ENCODE measurements around the gene HSDL1.
"Not testable (repeated sequence)": the region's sequence is repeated elsewhere in the genome, so short reads cannot be mapped to it uniquely, and the experiment has no call there.

The HSDL1 gene

DNA sequence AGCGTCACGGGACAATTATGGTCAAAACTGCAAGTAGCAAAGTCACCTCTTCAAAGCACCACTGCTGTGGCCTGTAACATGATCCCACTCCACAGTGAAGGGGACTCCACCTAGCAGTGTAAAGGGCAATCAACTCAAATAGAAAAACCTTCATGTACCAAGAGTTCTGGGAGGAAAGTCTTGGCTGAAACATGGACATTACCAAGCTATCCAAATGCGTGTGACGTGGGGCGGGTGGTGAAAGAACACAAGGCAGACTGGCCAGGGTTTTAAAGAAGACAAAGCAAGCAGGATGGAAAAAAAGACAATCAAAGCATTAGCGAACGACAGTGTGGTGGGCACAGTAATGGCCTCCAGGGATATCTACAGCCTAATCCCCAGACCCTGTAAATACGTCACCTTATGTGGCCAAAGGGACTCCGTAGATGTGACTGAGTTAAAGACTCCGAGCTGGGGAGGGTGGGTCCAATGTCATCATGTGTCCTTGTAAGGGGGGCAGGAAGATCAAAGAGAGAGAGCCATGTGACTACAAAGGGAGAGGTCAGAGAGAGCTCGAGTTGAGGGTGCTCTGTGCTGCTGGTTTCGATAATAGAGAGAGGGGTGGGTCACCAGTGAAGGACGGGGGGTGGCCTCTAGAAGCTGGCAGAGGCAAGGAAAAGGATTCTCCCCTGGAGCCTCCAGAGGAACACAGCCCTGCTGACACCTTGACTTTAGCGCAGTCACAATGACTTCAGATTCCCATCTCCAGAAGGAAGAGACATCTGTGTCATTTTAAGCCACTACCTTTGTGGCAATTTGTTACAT, 6.0 kb downstream of the HSDL1 start:
- no peak for DNase-seq (ENCODE audit: low read depth)

DNA sequence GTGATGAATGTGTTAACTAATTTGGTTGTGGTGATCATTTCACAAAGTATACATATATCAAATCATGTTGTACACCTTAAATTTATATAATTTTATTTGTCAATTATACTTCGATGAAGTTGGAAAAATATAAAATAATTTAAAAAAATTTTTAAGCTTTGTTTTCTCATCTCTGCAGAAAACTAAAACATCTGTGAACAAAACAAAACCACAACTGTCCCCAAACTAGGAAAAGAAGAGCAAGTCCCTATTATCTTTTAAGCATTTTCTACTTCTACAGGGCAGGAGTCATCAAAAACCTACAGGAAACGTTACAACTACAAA, 6.5 kb downstream of the HSDL1 start:
- DNase-seq (ENCODE audit: low read depth), result no peak

DNA sequence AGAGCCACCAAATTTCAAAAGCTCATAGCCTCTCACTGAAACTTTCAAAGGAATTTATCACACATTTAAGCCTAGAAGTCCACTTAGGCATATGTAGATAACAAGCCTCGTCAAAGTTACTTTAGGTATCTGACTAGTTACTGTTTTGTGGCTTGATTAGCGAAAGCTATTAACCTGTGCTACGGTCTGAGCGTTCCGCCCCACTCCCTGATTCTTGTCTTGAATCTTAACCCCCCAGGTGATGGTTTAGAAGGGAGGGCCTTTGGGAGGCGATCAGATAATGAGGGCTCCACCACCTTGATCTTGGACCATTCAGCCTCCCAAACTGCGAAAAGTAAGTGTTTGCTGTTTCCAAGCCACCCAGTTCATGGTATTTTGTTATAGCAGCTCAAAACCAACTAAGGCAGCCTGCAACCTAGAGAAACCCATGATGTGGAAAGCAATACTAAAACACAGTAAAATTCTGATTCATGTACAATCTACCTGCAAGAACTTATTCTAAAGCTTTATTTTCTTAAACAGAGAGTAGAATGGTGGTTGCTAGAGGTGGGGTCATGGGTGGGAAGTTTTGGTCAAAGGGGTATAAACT, 7.1 kb downstream of the HSDL1 start:
- no peak for DNase-seq (ENCODE audit: low read depth)

DNA sequence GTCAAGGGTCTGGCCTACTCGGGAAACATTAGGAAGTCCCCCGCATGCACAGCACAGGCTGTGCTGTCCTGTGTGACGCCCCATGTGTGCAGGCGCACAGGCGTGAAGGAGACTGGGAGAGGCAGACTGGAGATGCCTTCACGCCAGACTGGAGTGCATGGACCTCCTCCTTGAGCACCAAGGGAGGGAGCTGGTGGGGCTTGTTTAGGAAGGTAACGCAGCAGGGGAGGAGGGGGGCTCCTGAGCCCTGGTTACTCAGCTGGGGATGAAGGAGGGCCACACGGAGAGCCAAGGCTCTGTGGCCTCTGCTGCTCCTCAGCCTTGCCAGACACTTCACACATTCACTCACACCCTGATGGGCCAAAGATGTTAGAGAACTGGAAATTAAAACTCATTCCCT, 7.7 kb downstream of the HSDL1 start:
- DNase-seq (ENCODE audit: low read depth), result no peak

DNA sequence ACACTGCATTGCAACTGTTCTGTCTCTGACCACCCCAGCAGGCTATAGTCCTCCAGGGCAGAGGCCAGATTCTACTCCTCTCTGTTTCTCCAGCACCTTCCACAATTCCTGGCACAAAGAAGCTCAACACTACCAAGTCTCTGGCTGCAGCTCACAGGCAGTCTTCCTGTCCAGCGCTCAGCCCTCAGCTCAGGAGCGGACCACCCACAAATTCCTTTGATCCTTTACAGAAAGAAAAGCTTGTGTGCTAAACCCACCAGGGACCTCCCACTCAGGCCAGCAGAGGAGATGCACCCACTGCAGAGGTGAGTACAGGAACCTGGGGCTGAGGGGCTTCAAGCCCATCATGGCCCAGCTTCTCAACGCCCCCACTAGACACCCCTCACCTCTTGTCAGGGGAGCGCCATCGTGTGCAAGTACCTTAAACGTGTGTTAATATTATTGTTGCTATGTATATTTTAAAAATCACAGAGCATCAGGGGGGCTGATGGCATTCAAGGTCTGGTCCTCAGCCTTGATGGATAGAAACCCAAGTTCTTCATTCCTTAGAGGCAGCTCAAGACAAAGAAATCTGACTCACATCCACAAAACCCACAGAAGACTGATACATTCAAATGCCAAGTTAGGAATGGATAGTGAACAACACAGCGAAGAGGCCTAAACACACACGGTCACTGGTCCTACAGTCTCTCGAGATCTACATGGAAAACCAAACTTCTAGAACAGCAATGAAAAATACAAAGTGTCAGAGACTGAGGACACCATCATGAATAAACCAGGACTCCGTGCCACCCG, 8.4 kb downstream of the HSDL1 start:
- DNase-seq (ENCODE audit: low read depth), result no peak

DNA sequence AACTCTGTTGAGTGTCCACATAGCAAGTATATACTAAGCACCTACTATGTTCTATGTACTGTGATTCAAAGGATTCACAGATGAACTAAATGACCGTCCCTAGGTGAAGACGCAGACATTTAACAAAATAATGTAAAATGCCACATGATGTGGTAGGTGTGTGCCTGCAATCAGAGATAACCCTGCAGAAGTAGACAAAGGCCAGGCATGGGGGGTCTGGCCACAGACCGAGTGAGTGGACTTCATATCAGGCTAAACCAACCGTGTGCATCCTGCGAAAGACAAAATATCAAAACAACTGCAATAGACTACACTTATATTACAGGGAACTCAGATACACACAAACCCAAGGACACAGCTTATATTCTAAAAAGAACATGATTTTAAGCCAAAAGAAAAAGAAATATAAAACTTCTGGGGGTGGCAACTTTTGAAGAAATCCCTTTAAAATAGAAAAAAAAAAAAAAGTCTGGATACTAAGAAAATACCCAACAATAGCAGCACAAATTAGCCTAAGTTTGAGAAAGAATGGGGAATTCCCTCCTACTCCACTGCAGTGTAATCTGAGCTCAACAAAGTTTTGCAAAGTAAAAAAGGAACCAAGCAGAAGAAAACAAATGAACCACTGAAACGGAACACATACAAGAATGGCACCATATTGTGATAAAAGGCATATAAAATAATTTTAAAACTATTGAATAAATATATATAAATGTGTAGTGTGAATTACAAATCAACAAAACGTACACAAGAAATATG, 12.3 kb downstream of the HSDL1 start:
- DNase-seq (ENCODE audit: low read depth), result no peak

DNA sequence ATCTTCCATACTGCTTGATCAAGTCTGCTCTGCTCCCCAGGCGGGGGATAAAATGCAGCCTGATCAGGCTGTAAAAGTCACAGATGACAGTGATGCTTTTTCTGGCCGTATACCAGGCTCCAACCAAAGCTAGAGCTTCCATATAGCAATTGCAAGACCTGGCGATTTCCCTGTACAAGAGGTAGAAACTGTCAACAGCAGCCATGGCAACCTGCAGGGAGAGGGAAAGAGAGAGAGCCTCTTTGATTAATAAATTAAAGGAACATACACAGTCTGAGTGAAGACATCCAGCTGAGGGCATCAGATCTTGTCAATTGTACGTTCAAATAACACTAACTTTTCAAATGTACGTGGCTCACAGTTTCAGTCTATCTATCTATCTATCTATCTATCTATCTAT, 13.9 kb downstream of the HSDL1 start:
- DNase-seq (ENCODE audit: low read depth), result no peak

DNA sequence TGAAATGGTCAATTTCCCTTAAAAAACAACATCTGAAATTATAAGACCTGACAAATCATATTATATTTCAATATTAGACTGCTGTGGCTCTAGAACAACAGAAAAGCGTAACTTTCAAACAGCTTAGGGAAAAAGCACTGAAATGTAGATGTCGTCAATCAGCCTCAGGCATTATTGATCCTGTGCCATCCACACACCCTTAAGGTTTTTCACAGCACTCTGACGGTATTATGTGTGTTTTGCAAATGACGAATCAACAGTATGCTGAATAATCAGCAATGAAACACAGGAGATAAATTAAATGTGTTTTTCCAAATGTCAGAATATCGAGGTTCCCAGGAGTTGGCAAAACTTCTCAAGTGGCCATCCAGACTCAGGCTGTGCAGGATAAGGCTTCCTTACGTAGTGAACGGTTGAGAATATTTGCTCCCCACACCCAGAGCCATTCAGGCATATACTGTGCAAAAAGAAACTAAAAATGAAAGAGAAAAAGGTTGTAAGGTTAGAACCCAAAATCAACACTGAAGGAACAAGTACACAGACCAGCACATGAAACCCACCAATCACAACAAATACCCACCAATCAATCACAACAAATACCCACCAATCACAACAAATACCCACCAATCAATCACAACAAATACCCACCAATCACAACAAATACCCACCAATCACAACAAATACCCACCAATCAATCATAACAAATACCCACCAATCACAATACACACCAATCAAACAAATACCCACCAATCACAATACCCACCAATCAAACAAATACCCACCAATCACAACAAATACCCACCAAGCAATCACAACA, 20.5 kb downstream of the HSDL1 start:
- DNase-seq (ENCODE audit: low read depth), result no peak

DNA sequence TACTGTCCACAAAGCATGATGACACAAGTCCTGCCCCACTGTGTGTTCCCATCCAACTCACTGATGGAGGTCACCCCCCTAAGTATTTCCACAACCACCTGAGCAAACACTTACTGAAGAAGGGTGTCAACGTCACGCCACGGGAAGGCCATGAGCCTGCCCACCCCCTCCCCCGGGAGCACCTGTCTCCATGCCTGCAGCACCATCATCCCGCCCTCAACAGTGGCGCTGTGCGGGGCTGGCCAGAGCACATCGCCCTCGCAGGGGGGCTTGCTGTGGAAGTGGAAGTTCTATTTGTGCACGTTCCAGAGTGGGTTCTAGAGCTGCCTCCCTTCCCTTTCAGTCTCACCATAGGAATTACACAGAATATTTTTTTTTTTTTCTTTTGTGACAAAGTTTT, 24.0 kb downstream of the HSDL1 start:
- no peak for DNase-seq (ENCODE audit: low read depth)

DNA sequence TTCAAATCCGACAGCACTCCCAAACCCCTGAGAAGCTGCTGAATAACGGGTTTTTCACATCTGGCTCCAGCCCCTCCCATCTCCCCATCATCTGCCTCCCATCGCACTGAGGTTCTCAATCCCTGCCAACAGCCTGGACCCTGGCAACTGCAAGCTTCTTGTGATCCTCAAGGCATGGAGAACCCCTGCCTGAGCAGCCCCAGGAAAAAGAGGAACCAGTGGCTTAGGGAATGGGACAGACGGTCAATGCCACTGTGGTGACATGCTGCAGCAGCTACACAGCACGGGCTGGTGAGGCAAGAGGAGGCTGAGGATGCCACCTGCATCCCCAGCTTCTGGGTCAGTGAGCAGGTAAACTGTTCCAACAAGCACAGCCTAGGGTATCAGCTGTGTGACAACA, 25.0 kb downstream of the HSDL1 start:
- DNase-seq (ENCODE audit: low read depth), result no peak

DNA sequence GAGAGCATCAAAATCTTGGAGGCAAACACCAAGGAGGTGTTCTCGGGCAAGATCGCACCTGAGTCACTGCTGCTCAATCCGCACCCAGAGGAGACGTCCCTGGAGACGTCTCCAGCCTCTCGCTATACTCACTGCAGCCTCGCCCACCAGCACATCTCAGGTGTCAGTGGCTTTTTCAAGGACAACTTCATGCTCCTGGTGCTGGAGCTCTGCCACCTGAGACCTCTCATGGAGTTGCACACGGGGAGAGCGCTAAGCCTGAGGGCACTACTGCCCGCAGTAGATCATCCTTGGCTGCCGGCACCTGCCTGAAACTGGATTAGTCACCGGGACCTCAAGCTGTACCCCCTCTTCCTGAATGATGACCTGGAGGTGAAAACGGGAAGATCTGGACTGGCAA, 25.6 kb downstream of the HSDL1 start:
- DNase-seq (ENCODE audit: low read depth), result no peak

DNA sequence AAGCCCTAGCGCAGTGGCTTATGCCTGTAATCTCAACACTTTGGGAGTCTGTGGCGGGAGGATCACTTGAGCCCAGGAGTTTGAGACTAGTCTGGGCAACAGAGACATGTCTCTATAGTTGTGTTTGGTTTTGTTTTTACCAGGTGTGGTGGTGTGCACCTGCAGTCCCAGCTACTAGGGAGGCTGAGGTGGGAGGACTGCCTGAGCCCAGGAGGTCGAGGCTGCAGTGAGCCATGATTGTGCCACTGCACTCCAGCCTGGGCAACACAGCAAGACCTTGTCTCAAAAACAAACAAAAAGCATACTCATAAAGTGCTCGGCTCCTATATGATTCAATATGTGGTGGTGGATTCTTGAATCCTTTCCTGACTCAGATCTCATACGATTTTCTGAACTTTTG, 26.7 kb downstream of the HSDL1 start:
- DNase-seq (ENCODE audit: low read depth), result not testable (repeated sequence)

DNA sequence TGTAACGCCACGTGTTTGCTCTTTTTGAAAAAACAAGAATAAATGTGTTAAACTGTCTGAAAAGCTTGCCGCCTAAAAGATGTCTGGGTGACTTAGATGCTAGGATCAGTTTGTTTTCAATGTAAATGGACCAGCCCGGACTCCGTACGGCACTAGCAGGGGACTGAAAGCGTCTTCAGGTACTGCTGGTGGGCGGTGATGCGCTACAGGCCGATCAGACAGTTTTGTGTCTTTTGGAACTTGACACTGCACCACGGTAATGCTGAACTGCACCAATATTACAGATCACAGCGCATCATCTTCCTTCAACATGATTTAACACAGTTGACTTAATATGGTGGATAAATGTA, 27.5 kb downstream of the HSDL1 start:
- DNase-seq (ENCODE audit: low read depth), result peak; percentile 15

DNA sequence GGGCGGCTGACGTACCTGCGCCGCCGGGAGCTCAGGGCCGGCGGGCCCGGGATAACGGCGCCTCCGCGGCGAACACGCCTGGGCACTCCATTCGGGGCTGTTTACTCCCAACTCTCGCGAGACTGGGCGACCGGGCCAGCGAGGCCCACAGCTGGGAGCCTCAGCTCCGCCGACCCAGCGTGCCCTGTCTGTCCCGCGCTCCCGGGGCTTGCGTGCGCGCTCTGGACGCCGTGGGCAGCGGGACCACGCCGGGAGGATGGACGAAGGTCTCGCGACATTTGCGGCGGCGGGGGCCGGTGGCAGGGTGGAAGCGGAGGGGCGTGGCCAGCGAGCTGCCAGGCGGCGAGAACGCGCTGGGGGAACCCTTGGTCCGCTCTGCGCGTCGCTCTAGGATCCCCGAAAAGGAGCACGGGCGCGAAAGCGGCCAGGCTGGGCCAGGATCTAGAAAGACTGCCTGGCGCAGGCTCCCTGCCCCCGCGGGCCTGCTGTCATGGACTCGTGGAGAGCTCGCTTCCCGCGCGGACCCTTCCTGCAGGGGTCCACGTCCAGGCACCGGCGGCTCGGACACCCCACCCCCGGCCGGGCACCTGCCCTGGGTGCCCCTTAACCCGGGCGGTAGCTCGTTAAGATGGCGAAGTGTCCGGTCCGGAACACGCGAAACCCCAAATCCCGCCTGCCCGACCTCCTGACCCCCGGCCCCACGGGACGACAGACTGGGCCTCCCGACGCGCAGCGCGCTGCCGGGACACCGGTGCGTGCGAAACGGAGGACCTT, 28.1 kb downstream of the HSDL1 start, which contains the start of gene MBTPS1:
MBTPS1 (minus strand) TSS at position 223 of the 774 bp plus-strand sequence. CDS start 15,159 bp downstream, outside the sequence.
- peak; percentile 98 for DNase-seq (ENCODE audit: low read depth)

DNA sequence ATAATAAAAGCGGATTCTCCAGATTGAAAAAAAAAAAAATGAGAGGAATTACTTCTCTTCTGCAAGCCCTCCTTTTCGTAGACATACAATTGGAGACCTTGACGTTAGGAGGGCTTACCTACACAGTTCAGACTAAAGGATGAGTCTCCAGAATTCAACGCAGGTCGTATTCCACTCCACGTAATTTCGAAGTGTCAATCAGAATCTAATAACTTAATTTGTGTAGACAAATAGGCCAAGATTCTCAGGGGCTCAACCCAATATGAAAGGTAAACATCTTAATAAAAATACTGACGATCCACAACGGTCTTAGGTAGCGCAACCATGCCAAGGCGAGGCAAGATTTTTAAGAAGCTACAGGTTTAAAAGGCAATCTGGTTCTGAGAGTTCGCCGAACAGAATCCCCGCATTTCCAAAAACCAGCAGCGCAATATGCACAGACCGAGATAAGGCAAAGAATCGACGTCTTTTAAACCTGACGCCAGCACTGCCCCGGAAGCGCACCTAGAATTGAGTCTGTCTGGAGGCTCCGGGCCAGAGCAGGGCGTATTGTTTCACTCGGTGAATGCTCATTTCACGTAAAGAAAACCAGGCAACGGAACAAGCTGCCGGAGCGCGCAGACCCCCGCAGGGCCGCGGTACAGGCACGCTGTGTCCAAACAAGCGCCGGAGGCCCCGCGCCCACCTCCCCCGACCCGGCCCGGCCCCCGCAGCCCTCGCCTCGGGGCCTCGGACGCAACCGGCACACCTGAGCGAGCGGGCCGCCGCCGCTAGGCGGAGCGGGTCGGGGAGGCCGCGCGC, 28.9 kb downstream of the HSDL1 start:
- DNase-seq (ENCODE audit: low read depth), result no peak

DNA sequence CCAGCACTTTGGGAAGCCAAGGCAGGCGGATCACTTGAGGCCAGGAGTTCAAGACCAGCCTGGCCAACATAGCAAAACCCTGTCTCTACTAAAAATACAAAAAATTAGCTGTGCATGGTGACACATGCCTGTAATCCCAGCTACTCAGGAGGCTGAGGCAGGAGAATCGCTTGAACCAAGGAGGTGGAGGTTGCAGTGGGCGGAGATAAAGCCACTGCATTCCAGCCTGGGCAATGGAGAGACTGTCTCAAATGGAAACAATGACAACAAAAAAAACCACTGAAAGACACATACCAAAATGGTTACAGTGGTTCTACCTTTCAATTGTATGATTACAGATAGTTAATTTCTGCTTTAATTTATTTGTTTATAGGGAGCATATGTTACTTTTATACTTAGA, 33.0 kb downstream of the HSDL1 start:
- DNase-seq (ENCODE audit: low read depth), result not testable (repeated sequence)

DNA sequence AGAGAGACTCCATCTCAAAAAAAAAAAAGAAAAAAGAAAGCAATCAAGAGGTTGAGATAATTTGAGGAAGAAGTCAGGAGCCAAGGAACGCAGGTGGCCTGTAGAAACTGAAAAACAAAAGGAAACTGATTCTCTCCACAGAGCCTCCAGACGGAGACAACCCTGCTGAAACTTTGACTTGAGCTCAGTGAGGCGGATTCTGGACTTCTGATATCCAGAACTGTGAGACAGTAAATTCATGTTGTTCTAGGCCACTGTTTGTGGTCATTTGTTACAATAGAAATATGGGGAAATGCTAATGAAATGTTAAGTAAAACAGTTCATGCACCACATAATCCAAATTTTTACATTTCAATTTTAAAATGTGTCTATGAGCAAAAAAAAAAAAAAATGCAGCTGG, 33.5 kb downstream of the HSDL1 start:
- no peak for DNase-seq (ENCODE audit: low read depth)

DNA sequence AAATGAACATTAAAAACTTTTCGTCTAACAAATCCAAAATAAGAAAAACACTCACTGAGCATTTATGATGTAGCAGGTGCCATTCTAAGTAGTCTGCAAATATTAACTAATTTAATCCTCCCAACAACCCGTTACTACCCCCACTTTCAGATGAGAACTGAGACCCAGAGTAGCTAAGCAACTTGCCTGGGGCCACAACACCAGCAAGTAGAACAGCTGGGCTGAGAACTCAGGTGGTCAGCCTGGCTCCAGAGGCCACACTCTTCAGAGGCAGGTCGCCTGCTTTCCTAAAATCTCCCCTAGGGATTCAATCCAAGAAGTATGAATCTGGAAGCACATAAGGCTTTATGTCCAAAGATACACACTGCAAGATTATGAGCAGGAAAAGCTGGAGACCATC, 34.5 kb downstream of the HSDL1 start:
- no peak for DNase-seq (ENCODE audit: low read depth)

DNA sequence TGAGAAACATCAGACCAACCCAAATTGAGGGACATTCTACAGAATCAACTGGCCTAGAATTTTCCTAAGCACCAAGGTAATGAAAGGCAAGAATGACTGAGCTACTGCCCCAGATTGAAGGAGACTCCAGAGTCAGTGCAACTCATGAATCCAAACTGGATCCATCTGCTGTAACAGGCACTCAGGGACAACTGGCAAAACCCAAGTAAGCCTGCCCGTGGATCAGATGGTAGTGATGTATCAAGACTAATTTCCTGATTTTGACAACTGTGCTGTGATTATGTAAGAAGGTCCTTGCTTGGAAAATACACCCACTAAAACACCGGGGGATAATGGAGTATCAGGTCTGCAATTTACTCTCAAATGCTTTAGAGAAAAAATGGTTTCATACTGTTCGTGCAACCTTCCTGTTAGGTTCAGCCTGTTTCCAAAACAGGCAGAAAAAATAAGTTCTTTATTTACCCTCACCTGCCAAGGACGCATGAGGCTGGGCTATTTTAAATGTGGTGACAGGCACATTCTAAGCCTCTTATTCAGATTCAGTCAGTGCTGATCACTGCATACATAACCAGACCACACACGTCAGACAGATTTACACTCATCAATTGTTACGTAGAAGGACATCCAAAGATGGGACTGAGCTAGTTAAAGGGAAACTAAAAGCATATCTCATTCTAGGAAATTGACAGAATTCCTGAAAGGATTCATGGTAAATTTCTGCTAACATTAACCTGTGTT, 35.2 kb downstream of the HSDL1 start:
- DNase-seq (ENCODE audit: low read depth), result no peak

Measured in activated T-helper 9 cell treated with anti-CD3 and anti-CD28 coated beads, Interleukin-2, amount 50 U/mL, for 16 hours (primary cell).